Measurements from ENCODE around the gene TBKBP1. TPM values are rescaled to one million over a fixed set of nuclear protein-coding genes. Genes with fewer than 3 reads are reported as not detected.

TBKBP1 gene
- total RNA-seq, 1 experiment from 2014 or later = 33.2 TPM

DNA sequence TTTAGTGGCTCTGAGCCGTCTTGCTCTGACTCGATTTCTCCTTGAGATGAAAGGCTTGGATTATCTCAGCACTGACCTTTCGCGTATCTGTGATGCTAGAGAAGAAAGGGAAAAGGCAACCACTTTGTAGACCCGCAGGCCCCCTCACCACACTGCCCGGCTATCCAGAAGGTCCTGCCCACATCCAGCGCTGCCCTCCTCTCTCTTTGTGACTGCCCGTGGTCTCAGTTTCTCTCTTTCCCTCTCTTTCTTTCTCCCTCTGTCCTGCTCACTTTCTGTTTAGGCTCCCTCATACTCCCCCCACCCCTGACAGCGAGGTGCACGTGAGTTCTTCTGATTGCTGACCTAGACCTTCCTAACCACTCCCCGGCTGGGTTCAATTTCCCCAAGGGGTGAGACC, 26.2 kb downstream of the TBKBP1 start:
- Histone ChIP-seq H3K27me3 (ENCODE audit: insufficient read depth, low read length) (peaks cover 2% of the 10 kb centered on the region; the same call in 1 of the 2 replicates), H3K4me2 (ENCODE audit: insufficient read depth, insufficient read length, low read length) (no peak overlapping the region)

More for the DNA sequence above, 26.2 kb downstream of the TBKBP1 start:
- Mint-ChIP-seq H3K36me3 (ENCODE audit: insufficient read depth in 1 of 3, low read depth in 3 of 3) (no peaks in the 10 kb centered on the region), H3K27ac (no peak overlapping the region; a peak in 2 of 7 replicates), H3K9me3 (no peaks in the 10 kb centered on the region), H3K4me1 (peaks cover 20 to 28% of the 10 kb centered on the region in 2 experiments), H3K4me3 (0 out of 5 replicates have a peak overlapping the region, but pooled peaks of 1 of the 2 experiments have one; percentile 0), H3K27me3 (ENCODE audit: low read depth) (peaks cover 74% of the 10 kb centered on the region)
- Histone ChIP-seq H3K4ac (ENCODE audit: low read depth, low read length) (no peak overlapping the region), H2BK120ac (ENCODE audit: low read depth, low read length, poor library complexity, severe bottlenecking) (no peak overlapping the region), H3K18ac (ENCODE audit: insufficient read length, low read depth, low read length) (no peak overlapping the region), H4K91ac (ENCODE audit: insufficient read length, low read depth, low read length) (no peak overlapping the region), H3K27ac (ENCODE audit: insufficient read length, low read depth, low read length) (no peak overlapping the region), H3K4me1 (ENCODE audit: insufficient read depth, low read length) (no peaks in the 10 kb centered on the region), H2AFZ (ENCODE audit: low read length) (no peak overlapping the region), H3K9me3 (ENCODE audit: control insufficient read depth, low read depth, low read length) (no peaks in the 10 kb centered on the region), H3K79me2 (ENCODE audit: insufficient read depth, low read length) (no peaks in the 10 kb centered on the region), H2AK5ac (ENCODE audit: insufficient read length, low read length) (no peak overlapping the region), H2BK12ac (ENCODE audit: insufficient read length, low read depth, low read length) (no peak overlapping the region), H3K56ac (ENCODE audit: insufficient read length, low read depth, low read length) (no peak overlapping the region), H4K5ac (ENCODE audit: insufficient read length, low read depth, low read length) (no peak overlapping the region), H3K23ac (ENCODE audit: insufficient read length, low read depth, low read length) (no peak overlapping the region), H3K9ac (ENCODE audit: extremely low read depth, insufficient read length, low read length) (no peak overlapping the region), H4K8ac (replicated peaks; ENCODE audit: insufficient read length, low read depth, low read length) (no peak overlapping the region), H3K14ac (ENCODE audit: insufficient read depth, low read length) (no peak overlapping the region), H2BK20ac (ENCODE audit: low read depth, low read length, poor library complexity, severe bottlenecking) (no peak overlapping the region), H3T11ph (ENCODE audit: low read length) (no peak overlapping the region), H2BK5ac (ENCODE audit: insufficient read length, low read length) (no peak overlapping the region), H4K20me1 (ENCODE audit: control insufficient read depth, insufficient read depth, insufficient read length) (no peaks in the 10 kb centered on the region), H3K23me2 (ENCODE audit: insufficient read length, low read depth, low read length, poor library complexity, severe bottlenecking) (peaks cover 3% of the 10 kb centered on the region), H2BK15ac (ENCODE audit: low read depth, low read length) (no peak overlapping the region), H3K79me1 (ENCODE audit: insufficient read depth, low read depth, low read length, poor library complexity, severe bottlenecking) (no peaks in the 10 kb centered on the region)
- no peak for DNase-seq
- TF ChIP-seq, protein P1, sequence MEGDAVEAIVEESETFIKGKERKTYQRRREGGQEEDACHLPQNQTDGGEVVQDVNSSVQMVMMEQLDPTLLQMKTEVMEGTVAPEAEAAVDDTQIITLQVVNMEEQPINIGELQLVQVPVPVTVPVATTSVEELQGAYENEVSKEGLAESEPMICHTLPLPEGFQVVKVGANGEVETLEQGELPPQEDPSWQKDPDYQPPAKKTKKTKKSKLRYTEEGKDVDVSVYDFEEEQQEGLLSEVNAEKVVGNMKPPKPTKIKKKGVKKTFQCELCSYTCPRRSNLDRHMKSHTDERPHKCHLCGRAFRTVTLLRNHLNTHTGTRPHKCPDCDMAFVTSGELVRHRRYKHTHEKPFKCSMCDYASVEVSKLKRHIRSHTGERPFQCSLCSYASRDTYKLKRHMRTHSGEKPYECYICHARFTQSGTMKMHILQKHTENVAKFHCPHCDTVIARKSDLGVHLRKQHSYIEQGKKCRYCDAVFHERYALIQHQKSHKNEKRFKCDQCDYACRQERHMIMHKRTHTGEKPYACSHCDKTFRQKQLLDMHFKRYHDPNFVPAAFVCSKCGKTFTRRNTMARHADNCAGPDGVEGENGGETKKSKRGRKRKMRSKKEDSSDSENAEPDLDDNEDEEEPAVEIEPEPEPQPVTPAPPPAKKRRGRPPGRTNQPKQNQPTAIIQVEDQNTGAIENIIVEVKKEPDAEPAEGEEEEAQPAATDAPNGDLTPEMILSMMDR (conservative IDR thresholded peaks at IDR 0.05) = no peak
- no CpG with 5 or more reads among the region's 11 CpGs for WGBS (ENCODE audit: extremely low coverage, insufficient read length, low lambda C conversion rate)

Measured in H9 (cell line).